HCT116 (cell line): ENCODE results near the gene DLG2. TPM values are rescaled to one million over a fixed set of nuclear protein-coding genes. Genes with fewer than 3 reads are reported as not detected.

Experiments used
- ATAC-seq: fragments of 200-7000 bp; cut with Tn5 transposase; 2 replicates; pipeline ENCODE4 v1.9.1; 2020; ENCODE audit warnings: mild to moderate bottlenecking, moderate library complexity
- BruUV-seq: library from RNA; stranded (reverse); fragments of 400-500 nt; replicated peaks from 2 replicates; lab custom pipeline; 2021; lab: Mats Ljungman, UMichigan
- CTCF ChIA-PET: fragments of 300-600 bp; sonication (Branson Sonifier 250); formaldehyde crosslinking; loops from one replicate; lab custom pipeline; 2021; ENCODE audit warnings: antibody characterized with exemption; lab: Charles Lee
- POLR2A ChIA-PET: fragments of 300-600, 350-600 bp; sonication (Branson Sonifier 250); formaldehyde crosslinking; loops from one replicate; lab custom pipeline; 2021; ENCODE audit warnings: antibody characterized with exemption; lab: Charles Lee
- RAD21 ChIA-PET, 2 experiments: fragments of 300-600 bp; sonication (Branson Sonifier 250); formaldehyde crosslinking; loops; one replicate each; lab custom pipeline; 2023; ENCODE audit warnings: low total read pairs in 2 of 2; ENCODE audit not compliant: uncharacterized antibody in 2 of 2, unreplicated experiment in 2 of 2, low non-redundant PET in 1 of 2; lab: Charles Lee
- DNase-seq: peaks from one replicate; pipeline ENCODE4 v3.0.0-alpha.2; 2010; ENCODE audit warnings: low read depth, low spot score
- H2AFZ ChIP-seq: fragments of 200-600 bp; shearing (Covaris generic), sonication (generic); 2 replicates; pipeline ENCODE4 v1.6.1; 2017; ENCODE audit warnings: low read depth, mixed run types, mixed read lengths, antibody characterized with exemption, low read length; ENCODE audit not compliant: poor library complexity, severe bottlenecking
- H3K27ac ChIP-seq: 2 replicates; pipeline ENCODE4 v1.5.1; 2012; ENCODE audit warnings: low read depth, low read length
- H3K27me3 ChIP-seq: fragments of 200-600 bp; sonication (generic); 2 replicates; pipeline ENCODE4 v1.6.1; 2016; ENCODE audit warnings: mixed run types, low read length, mixed read lengths; ENCODE audit not compliant: insufficient read depth
- H3K36me3 ChIP-seq, 2 experiments: fragments of 200-500 bp in 1 of 2; fragments of 200-600 bp in 1 of 2; sonication (Bioruptor generic) in 1 of 2; sonication (generic) in 1 of 2; 2 replicates each; pipeline versions ENCODE4 v1.5.1 to v1.6.1; 2014 to 2016; ENCODE audit warnings: low read length in 2 of 2, inconsistent platforms in 1 of 2, mixed read lengths in 1 of 2, mixed run types in 1 of 2; ENCODE audit not compliant: insufficient read depth in 2 of 2, control insufficient read depth in 1 of 2
- H3K4me1 ChIP-seq, 2 experiments: fragments of 200-600 bp in 1 of 2; sonication (generic) in 1 of 2; 2 replicates each; pipeline versions ENCODE4 v1.5.1 to v1.6.1; 2012 to 2017; ENCODE audit warnings: low read length in 2 of 2, inconsistent platforms in 1 of 2, mild to moderate bottlenecking in 1 of 2, mixed read lengths in 1 of 2, mixed run types in 1 of 2, moderate library complexity in 1 of 2; ENCODE audit not compliant: insufficient read depth in 2 of 2, control insufficient read depth in 1 of 2
- H3K4me2 ChIP-seq: fragments of 200-600 bp; sonication (generic); 2 replicates; pipeline ENCODE4 v1.6.1; 2017; ENCODE audit warnings: mixed run types, low read length, mixed read lengths
- H3K4me3 ChIP-seq, 2 experiments: fragments of 200-600 bp in 1 of 2; sonication (generic) in 1 of 2; replicated peaks in 1 of 2; 2 replicates each; pipeline ENCODE4 v1.5.1; 2011 to 2016; ENCODE audit warnings: low read length in 2 of 2, control low read depth in 1 of 2, low read depth in 1 of 2, mild to moderate bottlenecking in 1 of 2, mixed read lengths in 1 of 2, mixed run types in 1 of 2
- H3K79me2 ChIP-seq: fragments of 200-600 bp; sonication (generic); 2 replicates; pipeline ENCODE4 v1.6.1; 2017; ENCODE audit warnings: mild to moderate bottlenecking, mixed run types, low read length, moderate library complexity, mixed read lengths; ENCODE audit not compliant: insufficient read depth
- H3K9ac ChIP-seq: fragments of 200-600 bp; sonication (generic); 2 replicates; pipeline ENCODE4 v1.6.1; 2016; ENCODE audit warnings: low read length, mixed read lengths
- H3K9me2 ChIP-seq: fragments of 200-600 bp; sonication (generic), shearing (Covaris generic); 2 replicates; pipeline ENCODE4 v1.6.1; 2017; ENCODE audit warnings: mixed run types, mild to moderate bottlenecking, moderate library complexity; ENCODE audit not compliant: insufficient read depth
- H3K9me3 ChIP-seq, 2 experiments: fragments of 200-500 bp in 1 of 2; fragments of 200-600 bp in 1 of 2; sonication (Bioruptor generic) in 1 of 2; sonication (generic) in 1 of 2; 2 replicates each; pipeline ENCODE4 v1.6.1; 2014 to 2017; ENCODE audit warnings: low read length in 2 of 2, mixed read lengths in 2 of 2, inconsistent platforms in 1 of 2, low read depth in 1 of 2, mild to moderate bottlenecking in 1 of 2, mixed run types in 1 of 2, moderate library complexity in 1 of 2; ENCODE audit not compliant: control insufficient read depth in 1 of 2, insufficient read depth in 1 of 2
- H4K20me1 ChIP-seq: fragments of 200-600 bp; sonication (generic), shearing (Covaris generic); 2 replicates; pipeline ENCODE4 v1.6.1; 2017; ENCODE audit warnings: mixed run types, mild to moderate bottlenecking, moderate library complexity; ENCODE audit not compliant: insufficient read depth
- ELF1 ChIP-seq: IDR thresholded peaks from 2 replicates; pipeline ENCODE4 v1.6.1; 2012; ENCODE audit warnings: low read depth, borderline replicate concordance
- EZH2 ChIP-seq: fragments of 200-600 bp; sonication (generic); IDR thresholded peaks from 2 replicates; pipeline ENCODE4 v1.6.1; 2017; ENCODE audit warnings: antibody characterized with exemption, mixed run types
- SIN3A ChIP-seq: IDR thresholded peaks from 2 replicates; pipeline ENCODE4 v1.6.1; 2012; ENCODE audit warnings: low read depth
- TCF7L2 ChIP-seq: IDR thresholded peaks from 2 replicates; pipeline ENCODE4 v1.7.0; 2011; ENCODE audit warnings: borderline replicate concordance, inconsistent platforms; ENCODE audit not compliant: insufficient read depth, insufficient read length; ENCODE audit errors: extremely low read depth
- ZFX ChIP-seq: fragments of 450-650 bp; IDR thresholded peaks from 2 replicates; pipeline ENCODE4 v1.6.1; 2017
- intact Hi-C: fragments of 100-400 bp; cut with micrococcal nuclease; formaldehyde crosslinking; loops from 2 replicates; pipeline ENCODE4 v1.10.0; 2022
- total RNA-seq: library from RNA; stranded (reverse); gene quantifications from one replicate; pipeline ENCODE4 v1.2.1, GENCODE V29; 2021; ENCODE audit not compliant: unreplicated experiment
- TF ChIP-seq, protein P1 (sequence below): IDR thresholded peaks from 2 replicates; pipeline ENCODE4 v1.6.1; 2012
- TF ChIP-seq, protein P2 (sequence below): IDR thresholded peaks from 2 replicates; pipeline ENCODE4 v1.6.1; 2012
- TF ChIP-seq, protein P3 (sequence below): IDR thresholded peaks from 2 replicates; pipeline ENCODE4 v1.6.1; 2012; ENCODE audit warnings: low read depth
- TF ChIP-seq, protein P4 (sequence below): IDR thresholded peaks from 2 replicates; pipeline ENCODE4 v1.6.1; 2011; ENCODE audit warnings: mild to moderate bottlenecking, low read length, moderate library complexity; ENCODE audit not compliant: insufficient replicate concordance; ENCODE audit errors: extremely low read depth

Gene DLG2
- total RNA-seq, 1 experiment from 2014 or later, result 2.4 TPM

DNA sequence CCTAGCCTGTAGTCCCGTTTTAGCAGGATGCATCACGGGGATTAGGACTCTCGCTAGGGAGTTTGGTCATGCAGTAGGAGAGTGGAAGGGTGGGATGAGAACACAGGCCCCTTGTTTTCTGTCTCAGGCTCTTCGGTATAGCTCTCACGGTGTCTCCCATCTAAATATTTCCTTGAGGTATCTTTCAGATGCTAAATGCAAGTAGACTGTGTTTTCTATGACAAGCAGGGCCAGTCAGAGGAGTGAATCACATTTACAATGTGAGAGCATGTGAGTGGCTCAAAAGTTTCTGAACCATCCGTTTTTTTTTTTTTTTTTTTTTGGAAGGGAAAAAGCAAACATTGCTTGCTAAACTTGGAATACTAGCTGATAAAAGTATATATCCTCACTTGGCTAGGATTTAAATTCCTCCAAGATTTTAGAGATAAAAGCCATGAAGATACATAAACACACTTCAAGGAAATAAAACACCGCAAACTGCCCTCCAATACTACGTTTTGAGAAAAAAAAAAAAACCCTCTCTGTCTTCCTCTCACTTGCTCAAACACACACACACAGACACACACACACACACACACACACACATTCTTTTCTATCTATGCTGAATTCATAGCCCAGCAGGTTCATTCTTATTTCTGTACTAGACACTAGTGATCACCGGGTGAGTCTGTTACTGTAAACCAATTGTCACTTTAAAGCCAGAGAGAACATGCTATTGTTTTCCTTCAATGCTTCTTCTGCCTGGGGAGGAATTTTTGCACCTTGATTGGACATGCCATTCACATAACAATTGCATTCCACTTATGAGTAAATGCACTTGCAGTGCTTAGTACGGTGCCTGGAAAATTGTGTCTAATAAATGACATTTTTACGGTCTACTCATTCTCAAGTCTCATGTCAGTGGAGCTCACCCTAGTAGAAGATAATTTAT lies 2116.3 kb downstream of the DLG2 start:
- no peak for DNase-seq
- H2AFZ ChIP-seq, result no peak overlapping the region
- no peak for TF ChIP-seq ZFX
- TF ChIP-seq, protein P1, sequence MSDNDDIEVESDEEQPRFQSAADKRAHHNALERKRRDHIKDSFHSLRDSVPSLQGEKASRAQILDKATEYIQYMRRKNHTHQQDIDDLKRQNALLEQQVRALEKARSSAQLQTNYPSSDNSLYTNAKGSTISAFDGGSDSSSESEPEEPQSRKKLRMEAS, result no peak
- no peak for TF ChIP-seq EZH2
- no peak for TF ChIP-seq SIN3A
- no peak for TF ChIP-seq ELF1
- TF ChIP-seq, protein P2, sequence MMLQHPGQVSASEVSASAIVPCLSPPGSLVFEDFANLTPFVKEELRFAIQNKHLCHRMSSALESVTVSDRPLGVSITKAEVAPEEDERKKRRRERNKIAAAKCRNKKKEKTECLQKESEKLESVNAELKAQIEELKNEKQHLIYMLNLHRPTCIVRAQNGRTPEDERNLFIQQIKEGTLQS, result no peak
- TF ChIP-seq, protein P3, sequence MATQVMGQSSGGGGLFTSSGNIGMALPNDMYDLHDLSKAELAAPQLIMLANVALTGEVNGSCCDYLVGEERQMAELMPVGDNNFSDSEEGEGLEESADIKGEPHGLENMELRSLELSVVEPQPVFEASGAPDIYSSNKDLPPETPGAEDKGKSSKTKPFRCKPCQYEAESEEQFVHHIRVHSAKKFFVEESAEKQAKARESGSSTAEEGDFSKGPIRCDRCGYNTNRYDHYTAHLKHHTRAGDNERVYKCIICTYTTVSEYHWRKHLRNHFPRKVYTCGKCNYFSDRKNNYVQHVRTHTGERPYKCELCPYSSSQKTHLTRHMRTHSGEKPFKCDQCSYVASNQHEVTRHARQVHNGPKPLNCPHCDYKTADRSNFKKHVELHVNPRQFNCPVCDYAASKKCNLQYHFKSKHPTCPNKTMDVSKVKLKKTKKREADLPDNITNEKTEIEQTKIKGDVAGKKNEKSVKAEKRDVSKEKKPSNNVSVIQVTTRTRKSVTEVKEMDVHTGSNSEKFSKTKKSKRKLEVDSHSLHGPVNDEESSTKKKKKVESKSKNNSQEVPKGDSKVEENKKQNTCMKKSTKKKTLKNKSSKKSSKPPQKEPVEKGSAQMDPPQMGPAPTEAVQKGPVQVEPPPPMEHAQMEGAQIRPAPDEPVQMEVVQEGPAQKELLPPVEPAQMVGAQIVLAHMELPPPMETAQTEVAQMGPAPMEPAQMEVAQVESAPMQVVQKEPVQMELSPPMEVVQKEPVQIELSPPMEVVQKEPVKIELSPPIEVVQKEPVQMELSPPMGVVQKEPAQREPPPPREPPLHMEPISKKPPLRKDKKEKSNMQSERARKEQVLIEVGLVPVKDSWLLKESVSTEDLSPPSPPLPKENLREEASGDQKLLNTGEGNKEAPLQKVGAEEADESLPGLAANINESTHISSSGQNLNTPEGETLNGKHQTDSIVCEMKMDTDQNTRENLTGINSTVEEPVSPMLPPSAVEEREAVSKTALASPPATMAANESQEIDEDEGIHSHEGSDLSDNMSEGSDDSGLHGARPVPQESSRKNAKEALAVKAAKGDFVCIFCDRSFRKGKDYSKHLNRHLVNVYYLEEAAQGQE, result no peak
- TF ChIP-seq, protein P4, sequence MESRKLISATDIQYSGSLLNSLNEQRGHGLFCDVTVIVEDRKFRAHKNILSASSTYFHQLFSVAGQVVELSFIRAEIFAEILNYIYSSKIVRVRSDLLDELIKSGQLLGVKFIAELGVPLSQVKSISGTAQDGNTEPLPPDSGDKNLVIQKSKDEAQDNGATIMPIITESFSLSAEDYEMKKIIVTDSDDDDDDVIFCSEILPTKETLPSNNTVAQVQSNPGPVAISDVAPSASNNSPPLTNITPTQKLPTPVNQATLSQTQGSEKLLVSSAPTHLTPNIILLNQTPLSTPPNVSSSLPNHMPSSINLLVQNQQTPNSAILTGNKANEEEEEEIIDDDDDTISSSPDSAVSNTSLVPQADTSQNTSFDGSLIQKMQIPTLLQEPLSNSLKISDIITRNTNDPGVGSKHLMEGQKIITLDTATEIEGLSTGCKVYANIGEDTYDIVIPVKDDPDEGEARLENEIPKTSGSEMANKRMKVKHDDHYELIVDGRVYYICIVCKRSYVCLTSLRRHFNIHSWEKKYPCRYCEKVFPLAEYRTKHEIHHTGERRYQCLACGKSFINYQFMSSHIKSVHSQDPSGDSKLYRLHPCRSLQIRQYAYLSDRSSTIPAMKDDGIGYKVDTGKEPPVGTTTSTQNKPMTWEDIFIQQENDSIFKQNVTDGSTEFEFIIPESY, result no peak
- no peak for TF ChIP-seq TCF7L2
- TF ChIP-seq, all 23 proteins: peak for 0
- intact Hi-C loops, result no loop called here
- BruUV-seq, result no TSS peak
- ChIA-PET RAD21 (no interaction called here), POLR2A (no interaction called here), CTCF (no interaction called here)
- Histone ChIP-seq H3K36me3 (no peaks in the 10 kb centered on the region), H3K27ac (no peak overlapping the region), H3K9ac (no peak overlapping the region), H3K4me2 (no peak overlapping the region), H3K4me1 (no peaks in the 10 kb centered on the region), H3K4me3 (no peak overlapping the region), H3K79me2 (no peaks in the 10 kb centered on the region), H3K27me3 (0 out of 2 replicates have a peak, but pooled peaks cover 5% of the 10 kb centered on the region), H3K9me3 (no peaks in the 10 kb centered on the region), H3K9me2 (no peaks in the 10 kb centered on the region), H4K20me1 (no peaks in the 10 kb centered on the region)
- ATAC-seq, result no peak
